HFFc6 (cell line): Measurements from ENCODE around the gene HESX1. TPM values are rescaled to one million over a fixed set of nuclear protein-coding genes. Genes with fewer than 3 reads are reported as not detected.

Source experiments
- DNase-seq: peaks from one replicate; pipeline ENCODE4 v3.0.0-alpha.2; 2018
- H3K27ac Mint-ChIP-seq: 2 replicates; pipeline ENCODE4 v1.8.0; 2020; ENCODE audit warnings: mild to moderate bottlenecking, mixed read lengths
- H3K27me3 Mint-ChIP-seq: 2 replicates; pipeline ENCODE4 v1.8.0; 2021; ENCODE audit warnings: mild to moderate bottlenecking, moderate library complexity, mixed read lengths; ENCODE audit not compliant: insufficient read depth
- H3K36me3 Mint-ChIP-seq: 2 replicates; pipeline ENCODE4 v1.8.0; 2021; ENCODE audit warnings: low read depth, mixed read lengths
- H3K4me1 Mint-ChIP-seq: 2 replicates; pipeline ENCODE4 v1.8.0; 2020; ENCODE audit warnings: low read depth, mixed read lengths
- H3K4me3 Mint-ChIP-seq: 2 replicates; pipeline ENCODE4 v1.8.0; 2020; ENCODE audit warnings: mild to moderate bottlenecking, moderate library complexity, mixed read lengths
- H3K9me3 Mint-ChIP-seq: 2 replicates; pipeline ENCODE4 v1.8.0; 2020; ENCODE audit warnings: mild to moderate bottlenecking, mixed read lengths
- CTCF ChIP-seq: fragments of 200-600 bp; sonication (generic); IDR thresholded peaks from 2 replicates; pipeline ENCODE4 v1.5.0; 2021; ENCODE audit warnings: antibody characterized with exemption, mild to moderate bottlenecking
- total RNA-seq, 6 experiments: library from RNA; stranded (reverse); fragmentation: NEBNext Ultra II Directional; extraction: Animal tissue kit (Norgen Biotek cat#: 25700); gene quantifications; 2 replicates in 1 of 6; 3 replicates in 5 of 6; pipeline ENCODE4 v1.2.3, GENCODE V29; 2021

The HESX1 gene
- total RNA-seq, 6 experiments from 2014 or later, result 0.18 TPM; not detected in 5

DNA sequence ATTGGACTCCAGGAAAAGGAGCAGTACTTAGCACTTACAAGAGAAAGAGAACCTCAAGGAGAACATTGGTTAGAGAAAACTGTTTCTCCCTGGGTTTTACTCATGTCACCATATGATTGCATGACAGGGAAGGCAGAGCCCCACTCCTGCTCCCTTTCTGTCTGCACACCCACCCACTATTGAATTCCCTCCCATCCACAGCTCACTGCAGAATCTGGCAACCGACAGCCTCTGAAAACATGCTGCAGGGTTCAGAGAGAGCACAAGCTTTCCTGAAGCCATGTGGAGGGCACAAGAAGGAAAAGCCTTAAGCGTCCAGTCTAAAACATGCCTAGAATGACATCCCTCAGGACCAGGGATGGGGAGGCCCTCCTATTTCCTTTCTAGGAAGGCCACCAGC, 31.6 kb downstream of the HESX1 start:
- no peak for TF ChIP-seq CTCF
- Mint-ChIP-seq H3K4me3 (no peak overlapping the region), H3K9me3 (no peaks in the 10 kb centered on the region), H3K4me1 (peaks cover 11% of the 10 kb centered on the region), H3K27ac (no peak overlapping the region), H3K36me3 (no peaks in the 10 kb centered on the region), H3K27me3 (peaks cover 37% of the 10 kb centered on the region)
- no peak for DNase-seq

- no peaks in the 10 kb centered on the region for H3K36me3 Mint-ChIP-seq
- TF ChIP-seq CTCF, result no peak
- H3K4me1 Mint-ChIP-seq, result peaks cover 11% of the 10 kb centered on the region
- H3K27me3 Mint-ChIP-seq, result peaks cover 37% of the 10 kb centered on the region
- no peak for DNase-seq
- H3K9me3 Mint-ChIP-seq, result no peaks in the 10 kb centered on the region
- no peak overlapping the region for H3K27ac Mint-ChIP-seq
- no peak overlapping the region for H3K4me3 Mint-ChIP-seq
These were observed 33.1 kb downstream of the HESX1 start for GRCh38 chr3:57166660-57167059.

- no peaks in the 10 kb centered on the region for H3K36me3 Mint-ChIP-seq
- H3K27me3 Mint-ChIP-seq, result peaks cover 41% of the 10 kb centered on the region
- no peak overlapping the region for H3K27ac Mint-ChIP-seq
- H3K4me1 Mint-ChIP-seq, result peaks cover 13% of the 10 kb centered on the region
- peak overlapping the region; percentile 41; the same call in 1 of the 2 replicates for H3K4me3 Mint-ChIP-seq
- no peak for DNase-seq
- no peak for TF ChIP-seq CTCF
- no peaks in the 10 kb centered on the region for H3K9me3 Mint-ChIP-seq
These were observed 34.1 kb downstream of the HESX1 start for GRCh38 chr3:57165641-57166040.

GRCh38 chr3:57164657-57165573, 34.9 kb downstream of the HESX1 start, which contains the start of gene IL17RD:
IL17RD (minus strand) TSS chr3:57165353; CDS start chr3:57165286, 67 bp downstream.
- peaks cover 11% of the 10 kb centered on the region for H3K4me1 Mint-ChIP-seq
- TF ChIP-seq CTCF, result no peak
- no peak within 1 kb of the TSS for H3K27ac Mint-ChIP-seq
- peaks cover 46% of the 10 kb centered on the region for H3K27me3 Mint-ChIP-seq
- peak within 1 kb of the TSS; percentile 84 for H3K4me3 Mint-ChIP-seq
- DNase-seq, result no peak
- no peaks in the 10 kb centered on the region for H3K36me3 Mint-ChIP-seq
- no peaks in the 10 kb centered on the region for H3K9me3 Mint-ChIP-seq

- Mint-ChIP-seq H3K27me3 (peaks cover 50% of the 10 kb centered on the region), H3K9me3 (no peaks in the 10 kb centered on the region), H3K36me3 (no peaks in the 10 kb centered on the region), H3K4me3 (peak overlapping the region; percentile 84), H3K4me1 (peaks cover 13% of the 10 kb centered on the region), H3K27ac (no peak overlapping the region)
- no peak for TF ChIP-seq CTCF
- no peak for DNase-seq
These were observed 35.5 kb downstream of the HESX1 start for GRCh38 chr3:57164217-57164656.
